GM20000 (cell line): ENCODE data around the gene SPATS2.

Experiments used
- DNase-seq: peaks from one replicate; pipeline ENCODE4 v3.0.0; 2012; ENCODE audit warnings: low spot score
- CTCF ChIP-seq: IDR thresholded peaks from 2 replicates; pipeline ENCODE4 v1.5.1; 2012; ENCODE audit warnings: mild to moderate bottlenecking, control low read depth; ENCODE audit errors: extremely low read depth, missing control alignments

The SPATS2 gene

GRCh38 chr12:49562831-49563230, 195.6 kb downstream of the SPATS2 start:
- no peak for TF ChIP-seq CTCF
- DNase-seq = no peak

GRCh38 chr12:49563951-49564685, 196.9 kb downstream of the SPATS2 start:
- no peak for TF ChIP-seq CTCF
- DNase-seq = no peak

GRCh38 chr12:49564686-49565405, 197.6 kb downstream of the SPATS2 start:
- TF ChIP-seq CTCF = no peak
- DNase-seq = no peak

- TF ChIP-seq CTCF = no peak
- DNase-seq = no peak
Observed at GRCh38 chr12:49565406-49566265, 198.4 kb downstream of the SPATS2 start.

- TF ChIP-seq CTCF = no peak
- DNase-seq = no peak
Observed at GRCh38 chr12:49566361-49566760, 199.1 kb downstream of the SPATS2 start.

GRCh38 chr12:49567302-49567610, 200.0 kb downstream of the SPATS2 start:
- no peak for TF ChIP-seq CTCF
- DNase-seq = no peak
